Measurements from ENCODE around the gene UBE2K.
"Not testable (repeated sequence)": the region's sequence is repeated elsewhere in the genome, so short reads cannot be mapped to it uniquely, and the experiment has no call there.

UBE2K gene

DNA sequence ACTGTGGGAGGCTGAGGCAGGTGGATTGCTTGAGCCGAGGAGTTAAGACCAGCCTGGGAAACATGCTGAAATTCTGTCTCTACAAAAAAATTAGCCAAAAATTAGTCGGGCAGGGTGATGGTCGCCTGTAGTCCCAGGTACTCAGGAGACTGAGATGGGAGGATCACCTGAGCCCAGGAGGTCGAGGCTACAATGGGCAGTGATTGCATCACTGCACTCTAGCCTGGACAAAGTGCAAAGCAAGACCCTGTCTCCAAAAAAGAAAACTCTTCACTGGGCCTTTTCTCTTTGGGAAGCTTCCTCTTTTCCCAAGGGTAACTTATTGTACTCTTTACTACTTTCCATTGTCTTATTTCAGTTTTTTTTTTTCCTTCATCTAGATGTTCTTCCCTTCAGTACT, 88.9 kb downstream of the UBE2K start:
- Histone ChIP-seq H3K23ac (ENCODE audit: low read length) (no peak overlapping the region), H4K91ac (ENCODE audit: low read depth, low read length) (no peak overlapping the region), H3K79me2 (ENCODE audit: control insufficient read depth, insufficient read depth, low read length, poor library complexity) (no peaks in the 10 kb centered on the region), H2AK5ac (ENCODE audit: low read length) (no peak overlapping the region), H3K36me3 (ENCODE audit: control insufficient read depth in 1 of 2, insufficient read depth in 2 of 2, low read length in 2 of 2) (no peaks in the 10 kb centered on the region), H3K4me1 (ENCODE audit: control insufficient read depth in 1 of 2, insufficient read depth in 2 of 2, low read length in 2 of 2) (no peaks in the 10 kb centered on the region), H2BK5ac (ENCODE audit: low read depth, low read length, poor library complexity) (no peak overlapping the region), H3K9me3 (ENCODE audit: insufficient read depth, low read depth, low read length) (no peaks in the 10 kb centered on the region), H3K9ac (ENCODE audit: low read length) (no peak overlapping the region), H3K18ac (ENCODE audit: low read length) (no peak overlapping the region), H2AFZ (ENCODE audit: insufficient read depth, low read length, poor library complexity) (no peak overlapping the region), H3K27ac (ENCODE audit: low read depth, low read length) (no peak overlapping the region), H3K4ac (ENCODE audit: low read depth, low read length) (no peak overlapping the region), H4K12ac (ENCODE audit: low read depth, low read length) (no peak overlapping the region), H2BK120ac (ENCODE audit: insufficient read depth, low read length, poor library complexity) (no peak overlapping the region), H3K4me2 (ENCODE audit: low read length) (no peak overlapping the region), H3K27me3 (ENCODE audit: insufficient read depth, low read length) (no peaks in the 10 kb centered on the region), H3K4me3 (ENCODE audit: low read depth, low read length) (no peak overlapping the region), H2BK12ac (ENCODE audit: low read length) (no peak overlapping the region), H4K8ac (ENCODE audit: low read depth, low read length) (no peak overlapping the region), H3K14ac (ENCODE audit: low read length) (no peak overlapping the region), H3K79me1 (ENCODE audit: low read length) (no peaks in the 10 kb centered on the region)
- no CpG with 5 or more reads among the region's 4 CpGs for WGBS (ENCODE audit: extremely low coverage, insufficient coverage, insufficient read length)
- no peak for DNase-seq

DNA sequence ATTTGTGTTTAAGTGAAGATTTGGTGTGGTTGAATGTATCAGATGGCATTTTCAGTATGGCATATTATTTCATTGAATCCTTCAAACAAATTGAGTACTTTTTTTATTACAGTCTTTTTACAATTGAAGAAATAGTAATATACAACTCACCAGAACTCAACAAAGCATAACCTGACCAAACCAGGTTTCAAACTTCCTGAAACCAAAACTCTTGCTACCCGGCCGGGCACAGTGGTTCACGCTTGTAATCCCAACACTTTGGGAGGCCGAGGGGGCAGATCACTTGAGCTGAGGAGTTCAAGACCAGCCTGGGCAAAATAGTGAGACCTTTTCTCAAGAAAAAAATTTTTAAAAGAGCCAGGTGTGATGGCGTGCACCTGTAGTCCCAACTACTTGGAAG, 94.2 kb downstream of the UBE2K start:
- Histone ChIP-seq H3K4me1 (ENCODE audit: control insufficient read depth in 1 of 2, insufficient read depth in 2 of 2, low read length in 2 of 2) (no peaks in the 10 kb centered on the region), H4K91ac (ENCODE audit: low read depth, low read length) (no peak overlapping the region), H2AFZ (ENCODE audit: insufficient read depth, low read length, poor library complexity) (no peak overlapping the region), H3K4me3 (ENCODE audit: low read depth, low read length) (no peak overlapping the region), H3K79me1 (ENCODE audit: low read length) (no peaks in the 10 kb centered on the region), H4K8ac (ENCODE audit: low read depth, low read length) (no peak overlapping the region), H3K14ac (ENCODE audit: low read length) (no peak overlapping the region), H3K36me3 (ENCODE audit: control insufficient read depth in 1 of 2, insufficient read depth in 2 of 2, low read length in 2 of 2) (no peaks in the 10 kb centered on the region), H4K12ac (ENCODE audit: low read depth, low read length) (no peak overlapping the region), H3K23ac (ENCODE audit: low read length) (no peak overlapping the region), H3K18ac (ENCODE audit: low read length) (no peak overlapping the region), H2AK5ac (ENCODE audit: low read length) (no peak overlapping the region), H3K79me2 (ENCODE audit: control insufficient read depth, insufficient read depth, low read length, poor library complexity) (no peaks in the 10 kb centered on the region), H3K4me2 (ENCODE audit: low read length) (no peak overlapping the region), H2BK5ac (ENCODE audit: low read depth, low read length, poor library complexity) (no peak overlapping the region), H3K27ac (ENCODE audit: low read depth, low read length) (no peak overlapping the region), H3K9ac (ENCODE audit: low read length) (no peak overlapping the region), H2BK120ac (ENCODE audit: insufficient read depth, low read length, poor library complexity) (no peak overlapping the region), H3K27me3 (ENCODE audit: insufficient read depth, low read length) (no peaks in the 10 kb centered on the region), H3K9me3 (ENCODE audit: insufficient read depth, low read depth, low read length) (no peaks in the 10 kb centered on the region), H2BK12ac (ENCODE audit: low read length) (no peak overlapping the region), H3K4ac (ENCODE audit: low read depth, low read length) (no peak overlapping the region)
- DNase-seq: no peak
- no CpG with 5 or more reads among the region's 5 CpGs for WGBS (ENCODE audit: extremely low coverage, insufficient coverage, insufficient read length)

DNA sequence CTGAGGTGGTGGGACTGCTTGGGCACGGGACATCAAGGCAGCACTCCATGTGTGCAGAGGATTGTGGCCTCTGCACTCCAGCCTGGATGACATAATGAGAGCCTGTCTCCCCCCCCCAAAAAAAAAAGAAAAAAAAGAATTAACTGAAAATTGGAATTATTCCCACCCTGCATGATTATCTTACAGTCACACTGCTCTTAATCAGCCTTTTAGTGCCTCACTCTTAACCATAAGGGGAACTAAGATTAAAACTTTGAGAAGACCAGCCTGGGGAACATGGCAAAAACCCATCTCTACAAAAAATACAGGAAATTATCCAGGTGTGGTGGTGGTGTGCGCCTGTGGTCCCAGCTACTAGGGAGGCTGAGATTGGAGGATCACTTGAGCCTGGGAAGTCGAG, 94.6 kb downstream of the UBE2K start:
- Histone ChIP-seq H3K4me2 (ENCODE audit: low read length) (no peak overlapping the region), H3K4me1 (ENCODE audit: control insufficient read depth in 1 of 2, insufficient read depth in 2 of 2, low read length in 2 of 2) (no peaks in the 10 kb centered on the region), H4K8ac (ENCODE audit: low read depth, low read length) (no peak overlapping the region), H2BK12ac (ENCODE audit: low read length) (no peak overlapping the region), H2BK5ac (ENCODE audit: low read depth, low read length, poor library complexity) (no peak overlapping the region), H3K14ac (ENCODE audit: low read length) (no peak overlapping the region), H3K27me3 (ENCODE audit: insufficient read depth, low read length) (no peaks in the 10 kb centered on the region), H3K9me3 (ENCODE audit: insufficient read depth, low read depth, low read length) (no peaks in the 10 kb centered on the region), H3K23ac (ENCODE audit: low read length) (no peak overlapping the region), H4K91ac (ENCODE audit: low read depth, low read length) (no peak overlapping the region), H2AK5ac (ENCODE audit: low read length) (no peak overlapping the region), H4K12ac (ENCODE audit: low read depth, low read length) (no peak overlapping the region), H3K18ac (ENCODE audit: low read length) (no peak overlapping the region), H3K36me3 (ENCODE audit: control insufficient read depth in 1 of 2, insufficient read depth in 2 of 2, low read length in 2 of 2) (no peaks in the 10 kb centered on the region), H3K79me2 (ENCODE audit: control insufficient read depth, insufficient read depth, low read length, poor library complexity) (no peaks in the 10 kb centered on the region), H3K4ac (ENCODE audit: low read depth, low read length) (no peak overlapping the region), H3K9ac (ENCODE audit: low read length) (no peak overlapping the region), H3K4me3 (ENCODE audit: low read depth, low read length) (no peak overlapping the region), H2BK120ac (ENCODE audit: insufficient read depth, low read length, poor library complexity) (no peak overlapping the region), H3K27ac (ENCODE audit: low read depth, low read length) (no peak overlapping the region), H2AFZ (ENCODE audit: insufficient read depth, low read length, poor library complexity) (no peak overlapping the region), H3K79me1 (ENCODE audit: low read length) (no peaks in the 10 kb centered on the region)
- WGBS (ENCODE audit: extremely low coverage, insufficient coverage, insufficient read length): no CpG with 5 or more reads among the region's 3 CpGs
- no peak for DNase-seq

DNA sequence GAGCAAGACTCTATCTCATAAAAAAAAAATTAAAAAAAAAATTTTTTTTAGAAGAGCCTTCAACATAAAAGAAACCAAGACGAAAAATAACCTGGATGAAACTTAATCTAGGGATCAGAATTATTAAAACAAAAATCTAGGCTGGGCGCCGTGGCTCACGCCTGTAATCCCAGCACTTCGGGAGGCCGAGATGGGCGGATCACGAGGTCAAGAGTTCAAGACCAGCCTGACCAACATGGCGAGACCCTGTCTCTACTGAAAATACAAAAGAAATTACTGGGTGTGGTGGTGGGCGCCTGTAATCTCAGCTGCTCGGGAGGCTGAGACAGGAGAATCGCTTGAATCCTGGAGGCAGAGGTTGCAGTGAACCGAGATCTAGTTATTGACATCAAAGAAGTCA, 95.0 kb downstream of the UBE2K start:
- DNase-seq; H3K36me3 ChIP-seq (ENCODE audit: control insufficient read depth in 1 of 2, insufficient read depth in 2 of 2, low read length in 2 of 2); H3K4me3 ChIP-seq (ENCODE audit: low read depth, low read length); H3K79me2 ChIP-seq (ENCODE audit: control insufficient read depth, insufficient read depth, low read length, poor library complexity); H4K91ac ChIP-seq (ENCODE audit: low read depth, low read length); H3K23ac ChIP-seq (ENCODE audit: low read length); H3K27ac ChIP-seq (ENCODE audit: low read depth, low read length); H3K79me1 ChIP-seq (ENCODE audit: low read length); H3K18ac ChIP-seq (ENCODE audit: low read length); H3K9ac ChIP-seq (ENCODE audit: low read length); H2AFZ ChIP-seq (ENCODE audit: insufficient read depth, low read length, poor library complexity); H3K27me3 ChIP-seq (ENCODE audit: insufficient read depth, low read length); H3K4me2 ChIP-seq (ENCODE audit: low read length); H2BK120ac ChIP-seq (ENCODE audit: insufficient read depth, low read length, poor library complexity); H3K4me1 ChIP-seq (ENCODE audit: control insufficient read depth in 1 of 2, insufficient read depth in 2 of 2, low read length in 2 of 2); H2BK5ac ChIP-seq (ENCODE audit: low read depth, low read length, poor library complexity); H2BK12ac ChIP-seq (ENCODE audit: low read length); H4K8ac ChIP-seq (ENCODE audit: low read depth, low read length); H2AK5ac ChIP-seq (ENCODE audit: low read length); H4K12ac ChIP-seq (ENCODE audit: low read depth, low read length); H3K14ac ChIP-seq (ENCODE audit: low read length); H3K4ac ChIP-seq (ENCODE audit: low read depth, low read length); H3K9me3 ChIP-seq (ENCODE audit: insufficient read depth, low read depth, low read length): not testable (repeated sequence)
- no CpG with 5 or more reads among the region's 13 CpGs for WGBS (ENCODE audit: extremely low coverage, insufficient coverage, insufficient read length)

Data from trophoblast cell (in vitro differentiated cells and primary cell).